ENCODE measurements around the gene IGF1. TPM values are rescaled to one million over a fixed set of nuclear protein-coding genes. Genes with fewer than 3 reads are reported as not detected.

The IGF1 gene
- polyA plus RNA-seq, 1 of the 3 experiments (the other 2 are of a cell fraction), result 0.07 TPM

DNA sequence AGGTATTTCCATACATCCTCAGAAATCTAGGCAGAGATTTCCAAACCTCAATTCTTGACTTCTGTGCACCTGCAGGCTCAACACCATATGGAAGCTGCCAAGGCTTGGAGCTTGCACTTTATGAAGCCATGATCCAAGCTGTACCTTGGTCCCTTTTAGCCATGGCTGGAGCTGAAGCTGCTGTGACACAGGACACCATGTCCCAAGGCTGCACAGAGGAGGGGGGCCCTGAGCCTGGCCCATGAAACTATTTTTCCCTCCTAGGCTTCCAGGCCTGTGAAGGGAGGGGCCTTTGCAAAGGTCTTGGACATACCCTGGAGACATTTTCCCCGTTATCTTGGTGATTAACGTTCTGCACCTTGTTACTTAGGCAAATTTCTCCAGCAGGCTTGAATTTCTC lies 110.5 kb downstream of the IGF1 start:
- no peaks in the 10 kb centered on the region for H3K9me3 ChIP-seq
- ChIA-PET POLR2A (no interaction called here), CTCF (no interaction called here)

GRCh38 chr12:102365365-102365764 lies 115.0 kb downstream of the IGF1 start:
- DNase-seq, result no peak
- POLR2A ChIA-PET, result no interaction called here
- TF ChIP-seq, protein P1, sequence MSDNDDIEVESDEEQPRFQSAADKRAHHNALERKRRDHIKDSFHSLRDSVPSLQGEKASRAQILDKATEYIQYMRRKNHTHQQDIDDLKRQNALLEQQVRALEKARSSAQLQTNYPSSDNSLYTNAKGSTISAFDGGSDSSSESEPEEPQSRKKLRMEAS (IDR thresholded peaks at IDR 0.05; ENCODE audit: low read depth), result no peak
- TF ChIP-seq JUND (IDR thresholded peaks at IDR 0.05), result no peak
- no peak for TF ChIP-seq RFX5 (IDR thresholded peaks at IDR 0.05; ENCODE audit: low read length)
- Histone ChIP-seq H3K4me3 (ENCODE audit: low read depth in 2 of 2, low read length in 1 of 2) (no peak overlapping the region), H3K9me3 (no peaks in the 10 kb centered on the region), H3K4me2 (no peak overlapping the region), H3K27ac (ENCODE audit: low read depth in 2 of 2, low read length in 1 of 2) (no peak overlapping the region), H3K4me1 (ENCODE audit: control insufficient read depth in 1 of 2, insufficient read depth in 2 of 2, low read depth in 1 of 2, low read length in 1 of 2) (no peaks in the 10 kb centered on the region), H2AFZ (ENCODE audit: low read depth) (no peak overlapping the region), H4K20me1 (ENCODE audit: insufficient read depth) (no peaks in the 10 kb centered on the region), H3F3A (replicated peaks; ENCODE audit: insufficient read depth) (no peaks in the 10 kb centered on the region), H3K79me2 (ENCODE audit: insufficient read depth) (no peaks in the 10 kb centered on the region), H3K36me3 (replicated peaks in 1 of 2; ENCODE audit: control insufficient read depth in 1 of 2, insufficient read depth in 2 of 2, low read length in 1 of 2) (no peaks in the 10 kb centered on the region), H3K27me3 (ENCODE audit: insufficient read depth) (no peaks in the 10 kb centered on the region), H3K9ac (no peak overlapping the region), H3K9me2 (no peaks in the 10 kb centered on the region)
- CTCF ChIA-PET, result no interaction called here

More for the DNA sequence above, 110.5 kb downstream of the IGF1 start:
- Histone ChIP-seq H3K4me3 (ENCODE audit: low read depth in 2 of 2, low read length in 1 of 2) (no peak overlapping the region), H3K4me2 (no peak overlapping the region), H3K4me1 (ENCODE audit: control insufficient read depth in 1 of 2, insufficient read depth in 2 of 2, low read depth in 1 of 2, low read length in 1 of 2) (no peaks in the 10 kb centered on the region), H3K9me2 (no peaks in the 10 kb centered on the region), H3K9ac (no peak overlapping the region), H2AFZ (ENCODE audit: low read depth) (no peak overlapping the region), H3K36me3 (replicated peaks in 1 of 2; ENCODE audit: control insufficient read depth in 1 of 2, insufficient read depth in 2 of 2, low read length in 1 of 2) (no peaks in the 10 kb centered on the region), H3K27me3 (ENCODE audit: insufficient read depth) (no peaks in the 10 kb centered on the region), H3K79me2 (ENCODE audit: insufficient read depth) (no peaks in the 10 kb centered on the region), H3F3A (replicated peaks; ENCODE audit: insufficient read depth) (no peaks in the 10 kb centered on the region), H3K27ac (ENCODE audit: low read depth in 2 of 2, low read length in 1 of 2) (no peak overlapping the region), H4K20me1 (ENCODE audit: insufficient read depth) (no peaks in the 10 kb centered on the region)
- 4% methylated on average over 2 of the region's 2 CpGs for WGBS (ENCODE audit: low lambda C conversion rate)
- no peak for DNase-seq
- TF ChIP-seq RCOR1 (IDR thresholded peaks at IDR 0.05; ENCODE audit: low read length), result no peak
- TF ChIP-seq GATA2 (CRISPR knock-in tag; IDR thresholded peaks at IDR 0.05), result no peak
- TF ChIP-seq GABPA (IDR thresholded peaks at IDR 0.05; ENCODE audit: low read depth), result no peak

- DNase-seq, result no peak
- Histone ChIP-seq H3K4me3 (ENCODE audit: low read depth in 2 of 2, low read length in 1 of 2) (no peak overlapping the region), H3K9me3 (no peaks in the 10 kb centered on the region), H3K27ac (ENCODE audit: low read depth in 2 of 2, low read length in 1 of 2) (no peak overlapping the region), H3K36me3 (replicated peaks in 1 of 2; ENCODE audit: control insufficient read depth in 1 of 2, insufficient read depth in 2 of 2, low read length in 1 of 2) (no peaks in the 10 kb centered on the region), H3K9ac (no peak overlapping the region), H2AFZ (ENCODE audit: low read depth) (no peak overlapping the region), H3K4me2 (no peak overlapping the region), H3K27me3 (ENCODE audit: insufficient read depth) (no peaks in the 10 kb centered on the region), H3K4me1 (ENCODE audit: control insufficient read depth in 1 of 2, insufficient read depth in 2 of 2, low read depth in 1 of 2, low read length in 1 of 2) (no peaks in the 10 kb centered on the region), H3K79me2 (ENCODE audit: insufficient read depth) (no peaks in the 10 kb centered on the region), H3F3A (replicated peaks; ENCODE audit: insufficient read depth) (no peaks in the 10 kb centered on the region), H4K20me1 (ENCODE audit: insufficient read depth) (no peaks in the 10 kb centered on the region), H3K9me2 (no peaks in the 10 kb centered on the region)
- 6% methylated on average over 1 of the region's 1 CpG for WGBS (ENCODE audit: low lambda C conversion rate)
- TF ChIP-seq EZH2phosphoT487 (IDR thresholded peaks at IDR 0.05; ENCODE audit: borderline replicate concordance, low read depth) (no peak), POLR2AphosphoS5 (IDR thresholded peaks at IDR 0.05; ENCODE audit: low read depth, low read length) (no peak), NFIC (IDR thresholded peaks at IDR 0.05; ENCODE audit: borderline replicate concordance) (no peak), NRF1 (IDR thresholded peaks at IDR 0.05; ENCODE audit: low read depth, low read length) (no peak), RAD21 (IDR thresholded peaks at IDR 0.05; ENCODE audit: low read length) (no peak), FOXJ3 (CRISPR knock-in tag; IDR thresholded peaks at IDR 0.05) (no peak), USF1 (IDR thresholded peaks at IDR 0.05; ENCODE audit: borderline replicate concordance, low read depth) (no peak)
- TF ChIP-seq, protein P2, sequence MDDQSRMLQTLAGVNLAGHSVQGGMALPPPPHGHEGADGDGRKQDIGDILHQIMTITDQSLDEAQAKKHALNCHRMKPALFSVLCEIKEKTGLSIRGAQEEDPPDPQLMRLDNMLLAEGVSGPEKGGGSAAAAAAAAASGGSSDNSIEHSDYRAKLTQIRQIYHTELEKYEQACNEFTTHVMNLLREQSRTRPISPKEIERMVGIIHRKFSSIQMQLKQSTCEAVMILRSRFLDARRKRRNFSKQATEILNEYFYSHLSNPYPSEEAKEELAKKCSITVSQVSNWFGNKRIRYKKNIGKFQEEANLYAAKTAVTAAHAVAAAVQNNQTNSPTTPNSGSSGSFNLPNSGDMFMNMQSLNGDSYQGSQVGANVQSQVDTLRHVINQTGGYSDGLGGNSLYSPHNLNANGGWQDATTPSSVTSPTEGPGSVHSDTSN (IDR thresholded peaks at IDR 0.05), result no peak
- TF ChIP-seq, protein P3, sequence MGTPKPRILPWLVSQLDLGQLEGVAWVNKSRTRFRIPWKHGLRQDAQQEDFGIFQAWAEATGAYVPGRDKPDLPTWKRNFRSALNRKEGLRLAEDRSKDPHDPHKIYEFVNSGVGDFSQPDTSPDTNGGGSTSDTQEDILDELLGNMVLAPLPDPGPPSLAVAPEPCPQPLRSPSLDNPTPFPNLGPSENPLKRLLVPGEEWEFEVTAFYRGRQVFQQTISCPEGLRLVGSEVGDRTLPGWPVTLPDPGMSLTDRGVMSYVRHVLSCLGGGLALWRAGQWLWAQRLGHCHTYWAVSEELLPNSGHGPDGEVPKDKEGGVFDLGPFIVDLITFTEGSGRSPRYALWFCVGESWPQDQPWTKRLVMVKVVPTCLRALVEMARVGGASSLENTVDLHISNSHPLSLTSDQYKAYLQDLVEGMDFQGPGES (IDR thresholded peaks at IDR 0.05; ENCODE audit: low read depth, low read length), result no peak
- POLR2A ChIA-PET, result no interaction called here
- CTCF ChIA-PET, result no interaction called here
These were observed 115.7 kb downstream of the IGF1 start for GRCh38 chr12:102364709-102365108.

Measured in SK-N-SH (cell line).